Activated CD8-positive, alpha-beta memory T cell treated with anti-CD3 and anti-CD28 coated beads, Interleukin-2, amount 10 ng/mL, durations not matched to agents 7 days and 5 days (primary cell): ENCODE measurements around the gene ELAC2. TPM values are rescaled to one million over a fixed set of nuclear protein-coding genes. Genes with fewer than 3 reads are reported as not detected.

Experiments
- ATAC-seq: fragments of 150-1000 bp; cut with Tn5 transposase; one replicate; pipeline ENCODE4 v1.10.0; 2021; ENCODE audit warnings: moderate library complexity
- CTCF ChIA-PET: fragments of 350-600 bp; sonication (Branson Sonifier 250); formaldehyde crosslinking; loops from one replicate; lab custom pipeline; 2021; ENCODE audit warnings: antibody characterized with exemption; lab: Charles Lee
- DNase-seq: peaks from one replicate; pipeline ENCODE4 v3.0.0-alpha.2; 2020
- H3K27ac Mint-ChIP-seq: one replicate; pipeline ENCODE4 v1.8.0; 2021; ENCODE audit warnings: mild to moderate bottlenecking, mixed read lengths
- H3K27me3 Mint-ChIP-seq: one replicate; pipeline ENCODE4 v1.8.0; 2021; ENCODE audit warnings: mixed read lengths
- H3K36me3 Mint-ChIP-seq: one replicate; pipeline ENCODE4 v1.8.0; 2021; ENCODE audit warnings: mild to moderate bottlenecking, mixed read lengths
- H3K4me1 Mint-ChIP-seq: one replicate; pipeline ENCODE4 v1.8.0; 2021; ENCODE audit warnings: mixed read lengths
- H3K4me3 Mint-ChIP-seq: one replicate; pipeline ENCODE4 v1.8.0; 2021; ENCODE audit warnings: mild to moderate bottlenecking, moderate library complexity, mixed read lengths
- H3K9me3 Mint-ChIP-seq: one replicate; pipeline ENCODE4 v1.8.0; 2022; ENCODE audit warnings: low read depth, mixed read lengths
- total RNA-seq, 2 experiments: library from RNA; stranded (reverse); gene quantifications; one replicate each; pipeline ENCODE4 v1.2.3, GENCODE V29; 2021

ELAC2 gene
- total RNA-seq, 2 experiments from 2014 or later: 67.1 to 89.0 TPM

DNA sequence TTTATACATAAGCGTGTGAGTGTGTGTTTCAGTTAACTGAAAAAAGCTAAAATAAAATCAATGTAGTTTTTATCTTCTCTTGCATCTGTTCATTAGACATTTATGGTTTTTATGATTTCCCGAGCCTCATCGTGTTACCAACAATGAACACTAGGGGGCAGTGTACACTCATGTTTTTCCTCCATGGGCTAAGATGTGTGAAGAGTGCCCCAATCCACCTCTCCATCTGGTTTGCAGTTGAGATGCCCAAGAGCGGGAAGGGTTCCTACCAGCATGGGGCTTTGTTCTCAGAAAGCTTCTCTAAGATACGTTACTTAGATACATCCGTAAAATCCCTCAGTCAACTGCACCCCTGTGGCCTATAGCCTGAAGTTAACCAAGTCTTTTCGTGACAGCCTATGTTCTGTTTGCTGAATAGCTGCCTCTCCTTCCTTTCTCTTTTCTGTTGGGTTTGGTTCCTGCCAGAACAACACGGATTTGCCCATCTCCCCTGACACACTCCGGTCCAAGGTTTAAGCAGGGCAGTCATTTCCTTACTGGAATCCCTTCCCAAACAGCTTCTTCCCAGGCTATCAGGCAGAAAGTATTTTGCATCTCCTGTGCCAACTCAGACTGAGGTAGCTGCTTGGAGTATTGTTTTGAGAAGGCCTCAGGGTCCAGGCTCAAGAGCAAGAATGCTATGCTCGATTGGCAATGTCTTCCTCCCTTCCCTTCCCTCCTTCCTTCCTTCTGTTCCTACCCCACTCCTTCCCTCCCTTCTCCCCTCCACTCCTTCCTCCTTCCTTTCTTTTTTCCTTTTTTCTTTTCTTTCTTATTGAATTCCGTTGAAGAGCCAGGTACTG is 12.9 kb upstream of the ELAC2 start:
- CTCF ChIA-PET: interaction anchor here (0.7 to 5.4 kb wide), 16 partner anchors 11 to 1033 kb away, joined by 3 to 84 read pairs (median 4); partner anchors contain the start of genes ELAC2 and ZNF18
- Mint-ChIP-seq H3K36me3 (no peaks in the 10 kb centered on the region), H3K4me1 (no peaks in the 10 kb centered on the region), H3K27ac (peak overlapping the region; percentile 9), H3K9me3 (no peaks in the 10 kb centered on the region), H3K27me3 (peaks cover 8% of the 10 kb centered on the region), H3K4me3 (no peak overlapping the region)
- DNase-seq (peak; percentile 53), ATAC-seq (peak; percentile 30)

DNA sequence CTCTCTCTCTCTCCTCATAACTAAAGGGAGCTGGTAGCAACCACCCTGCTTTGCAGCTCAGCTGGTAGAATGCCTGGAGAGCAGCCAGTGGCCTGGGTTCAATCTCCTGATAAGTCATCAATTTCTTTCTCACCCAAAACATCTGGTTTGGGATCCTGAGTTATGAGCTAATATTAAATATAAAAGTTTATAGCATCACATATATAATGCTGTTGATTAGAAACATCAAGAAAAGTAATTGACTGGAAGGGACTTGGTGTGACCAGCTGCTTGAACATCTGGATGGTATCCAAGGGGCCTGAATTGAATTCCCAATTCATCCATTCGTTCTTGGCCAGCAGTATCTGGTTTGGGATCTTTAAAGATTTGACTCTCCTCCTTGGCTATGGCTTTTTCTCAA is 12.2 kb upstream of the ELAC2 start:
- no peaks in the 10 kb centered on the region for H3K4me1 Mint-ChIP-seq

DNA sequence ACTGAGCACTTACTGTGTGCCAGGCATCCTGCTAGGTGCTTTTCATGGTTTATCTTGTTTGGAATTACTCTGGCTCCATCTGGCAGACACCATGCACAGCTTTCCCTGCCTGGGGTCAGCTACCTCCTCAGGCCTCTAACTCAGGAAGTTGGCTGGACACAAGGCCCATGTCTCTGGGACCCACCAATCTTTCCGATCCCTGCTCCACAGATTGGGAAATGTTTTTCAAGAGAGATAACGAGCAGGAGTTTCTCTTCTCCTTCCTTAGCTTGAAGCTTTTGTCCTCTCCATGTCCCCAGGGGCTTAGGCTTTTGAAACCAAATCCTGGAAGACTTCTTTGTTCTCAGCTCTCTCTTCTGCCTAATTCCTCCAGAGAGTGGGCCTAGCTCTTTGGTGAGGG is 11.5 kb upstream of the ELAC2 start:
- Mint-ChIP-seq H3K4me1 (peaks cover 2% of the 10 kb centered on the region), H3K27ac (no peak overlapping the region), H3K27me3 (peaks cover 4% of the 10 kb centered on the region), H3K9me3 (no peaks in the 10 kb centered on the region), H3K4me3 (no peak overlapping the region), H3K36me3 (no peaks in the 10 kb centered on the region)
- ATAC-seq: no peak
- DNase-seq: no peak
- CTCF ChIA-PET: interaction anchor here (1.0 to 5.4 kb wide), 5 partner anchors 10 to 26 kb away, joined by 3 to 84 read pairs (median 3); partner anchors contain the start of gene ELAC2

More for the DNA sequence above, 12.2 kb upstream of the ELAC2 start:
- Mint-ChIP-seq H3K4me3 (no peak overlapping the region), H3K27ac (no peak overlapping the region), H3K9me3 (no peaks in the 10 kb centered on the region), H3K36me3 (no peaks in the 10 kb centered on the region), H3K27me3 (peaks cover 5% of the 10 kb centered on the region)
- ATAC-seq (no peak), DNase-seq (no peak)
- CTCF ChIA-PET: interaction anchor here (0.7 to 5.4 kb wide), 12 partner anchors 10 to 198 kb away, joined by 3 to 84 read pairs (median 4); partner anchors contain the start of gene ELAC2

DNA sequence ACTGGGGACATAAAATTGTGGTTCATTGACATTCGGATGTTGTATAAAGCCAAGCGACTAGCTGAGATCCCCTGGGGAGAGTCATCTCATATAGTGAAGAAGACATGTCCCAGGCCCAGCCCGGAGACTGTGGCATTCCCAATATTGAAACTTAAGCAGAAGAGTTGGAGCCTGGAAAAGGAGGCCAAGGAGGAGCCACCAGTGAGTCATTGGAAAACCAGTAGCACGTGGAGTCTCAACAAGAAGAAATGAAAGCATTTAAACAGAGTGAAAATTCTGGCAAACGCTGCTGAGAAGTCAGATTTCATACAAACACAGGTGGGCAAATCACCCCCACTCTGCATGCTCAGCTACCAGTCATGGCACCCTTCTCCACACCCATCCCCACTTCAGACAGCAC is 9.4 kb upstream of the ELAC2 start:
- Mint-ChIP-seq H3K27me3 (no peaks in the 10 kb centered on the region), H3K27ac (no peak overlapping the region), H3K4me3 (no peak overlapping the region), H3K9me3 (no peaks in the 10 kb centered on the region), H3K4me1 (peaks cover 2% of the 10 kb centered on the region), H3K36me3 (no peaks in the 10 kb centered on the region)
- CTCF ChIA-PET: interaction anchor here (1.7 kb wide), 1 partner anchor 9 kb away, joined by 7 read pairs; the partner anchor contains the start of gene ELAC2
- DNase-seq (no peak), ATAC-seq (no peak)

DNA sequence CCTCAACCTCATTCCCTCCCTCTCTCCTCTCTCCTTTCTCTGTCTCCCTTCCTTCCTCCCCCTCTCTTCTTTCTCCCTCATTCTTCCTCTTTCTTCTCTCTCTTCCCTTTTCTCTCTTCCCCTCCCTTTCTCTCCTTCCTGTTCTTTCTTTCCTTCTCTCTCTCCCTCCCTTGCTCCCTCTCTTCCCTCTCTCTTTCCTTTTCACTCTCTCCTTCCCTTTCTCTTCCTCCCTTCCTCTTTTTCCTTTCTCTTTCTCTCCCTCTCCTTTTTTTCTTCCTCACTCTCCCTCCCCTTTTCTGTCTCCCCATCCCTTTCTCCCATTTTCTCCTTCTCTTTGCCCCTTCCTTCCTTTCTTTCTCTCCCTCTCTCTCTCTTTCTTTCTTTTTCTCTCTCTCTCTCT is 7.9 kb upstream of the ELAC2 start:
- no peak for ATAC-seq
- CTCF ChIA-PET: interaction anchor here (1.1 kb wide), 1 partner anchor 16 kb away, joined by 4 read pairs; no protein-coding TSS in a partner anchor
- H3K27me3 Mint-ChIP-seq: no peaks in the 10 kb centered on the region
- H3K9me3 Mint-ChIP-seq: no peaks in the 10 kb centered on the region
- H3K4me1 Mint-ChIP-seq: peaks cover 2% of the 10 kb centered on the region
- H3K4me3 Mint-ChIP-seq: no peak overlapping the region
- H3K36me3 Mint-ChIP-seq: no peaks in the 10 kb centered on the region
- no peak for DNase-seq
- H3K27ac Mint-ChIP-seq: no peak overlapping the region

DNA sequence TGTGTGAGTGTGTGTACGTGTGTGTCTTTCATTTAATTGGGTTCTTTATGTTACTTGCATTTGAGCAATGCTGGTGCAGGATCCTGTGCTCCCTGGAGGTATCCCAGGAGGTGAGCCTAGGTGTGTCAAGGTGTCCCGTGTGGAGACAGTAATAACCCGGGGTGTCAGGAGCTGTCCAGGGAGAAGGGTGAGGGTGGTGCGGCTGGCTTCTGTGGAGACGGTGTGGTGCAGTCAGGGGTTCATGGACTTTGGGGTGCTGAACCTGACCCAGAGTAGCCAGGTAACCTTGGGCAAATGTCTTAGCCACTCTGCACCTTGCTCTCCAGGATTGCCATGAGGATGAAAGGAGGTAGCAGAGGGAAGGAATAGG is 7.4 kb upstream of the ELAC2 start:
- Mint-ChIP-seq H3K36me3 (no peaks in the 10 kb centered on the region), H3K9me3 (no peaks in the 10 kb centered on the region), H3K27ac (no peak overlapping the region), H3K27me3 (no peaks in the 10 kb centered on the region), H3K4me3 (no peak overlapping the region), H3K4me1 (peaks cover 2% of the 10 kb centered on the region)
- CTCF ChIA-PET: interaction anchor here (0.8 to 1.1 kb wide), 3 partner anchors 8 to 23 kb away, joined by 3 to 4 read pairs (median 4); no protein-coding TSS in a partner anchor
- DNase-seq: no peak
- ATAC-seq: no peak

DNA sequence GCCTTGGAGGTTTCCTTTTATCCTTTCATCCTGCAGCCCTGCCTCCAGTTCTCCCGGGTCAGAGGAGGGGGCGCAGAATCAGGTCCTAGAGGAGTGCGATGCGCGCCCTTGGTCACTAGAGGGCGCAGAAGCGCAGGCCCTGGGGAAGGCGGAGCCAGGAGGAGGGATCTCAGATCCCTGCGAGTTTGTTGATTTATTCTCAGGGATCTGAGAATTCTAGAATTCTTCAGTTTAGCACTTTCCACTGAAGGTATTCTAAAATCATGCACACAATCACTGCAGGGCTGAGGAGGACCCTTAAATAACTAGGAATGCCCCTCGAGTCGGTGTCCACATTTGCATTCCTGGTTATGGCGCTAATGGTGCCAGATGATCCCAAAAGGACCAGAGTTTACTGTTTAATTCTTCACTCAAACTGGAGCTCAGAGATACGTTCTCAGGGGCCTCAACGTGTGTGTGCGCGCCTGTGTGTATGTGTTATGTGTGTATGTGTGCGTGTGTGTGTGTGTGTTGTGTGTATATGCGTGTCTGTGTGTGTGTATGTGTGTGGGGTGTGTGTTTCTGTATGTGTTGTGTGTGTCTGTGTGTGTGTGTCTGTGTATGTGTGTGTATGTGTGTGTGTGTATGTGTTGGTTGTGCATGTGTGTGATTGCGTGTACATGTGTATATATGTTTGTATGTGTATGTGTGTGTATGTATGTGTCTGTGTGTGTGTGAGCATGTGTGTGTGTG is 6.9 kb upstream of the ELAC2 start:
- Mint-ChIP-seq H3K36me3 (no peaks in the 10 kb centered on the region), H3K9me3 (no peaks in the 10 kb centered on the region), H3K4me3 (no peak overlapping the region), H3K27ac (no peak overlapping the region), H3K4me1 (peaks cover 2% of the 10 kb centered on the region), H3K27me3 (no peaks in the 10 kb centered on the region)
- CTCF ChIA-PET: interaction anchor here (0.8 to 1.1 kb wide), 3 partner anchors 8 to 22 kb away, joined by 3 to 4 read pairs (median 4); no protein-coding TSS in a partner anchor
- DNase-seq (peak; percentile 70), ATAC-seq (peak; percentile 92)

DNA sequence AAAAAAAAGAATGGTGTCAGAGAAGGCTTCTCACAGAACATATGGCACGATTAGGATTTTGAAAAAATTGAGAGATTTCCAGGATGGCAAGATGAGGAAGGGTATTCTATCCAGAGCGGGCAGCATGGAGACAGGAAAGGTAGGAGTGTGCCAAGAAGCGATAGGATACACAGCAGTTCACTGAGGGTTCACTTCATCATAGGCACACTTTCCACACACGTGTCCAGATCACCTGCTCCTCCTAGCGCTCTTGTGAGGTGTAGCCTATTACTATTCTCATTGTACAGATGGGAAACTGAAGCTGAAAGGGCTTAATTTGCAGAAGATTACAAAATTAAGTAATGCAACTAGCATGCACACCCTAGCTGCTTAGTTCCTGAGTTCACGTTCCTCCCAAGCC is 6.2 kb upstream of the ELAC2 start:
- Mint-ChIP-seq H3K27ac (no peak overlapping the region), H3K4me3 (no peak overlapping the region), H3K4me1 (peaks cover 4% of the 10 kb centered on the region), H3K36me3 (no peaks in the 10 kb centered on the region), H3K9me3 (no peaks in the 10 kb centered on the region), H3K27me3 (no peaks in the 10 kb centered on the region)
- DNase-seq: no peak
- ATAC-seq: no peak
- CTCF ChIA-PET: interaction anchor here (1.0 to 1.5 kb wide), 3 partner anchors 8 to 19 kb away, joined by 4 to 6 read pairs (median 4); no protein-coding TSS in a partner anchor

DNA sequence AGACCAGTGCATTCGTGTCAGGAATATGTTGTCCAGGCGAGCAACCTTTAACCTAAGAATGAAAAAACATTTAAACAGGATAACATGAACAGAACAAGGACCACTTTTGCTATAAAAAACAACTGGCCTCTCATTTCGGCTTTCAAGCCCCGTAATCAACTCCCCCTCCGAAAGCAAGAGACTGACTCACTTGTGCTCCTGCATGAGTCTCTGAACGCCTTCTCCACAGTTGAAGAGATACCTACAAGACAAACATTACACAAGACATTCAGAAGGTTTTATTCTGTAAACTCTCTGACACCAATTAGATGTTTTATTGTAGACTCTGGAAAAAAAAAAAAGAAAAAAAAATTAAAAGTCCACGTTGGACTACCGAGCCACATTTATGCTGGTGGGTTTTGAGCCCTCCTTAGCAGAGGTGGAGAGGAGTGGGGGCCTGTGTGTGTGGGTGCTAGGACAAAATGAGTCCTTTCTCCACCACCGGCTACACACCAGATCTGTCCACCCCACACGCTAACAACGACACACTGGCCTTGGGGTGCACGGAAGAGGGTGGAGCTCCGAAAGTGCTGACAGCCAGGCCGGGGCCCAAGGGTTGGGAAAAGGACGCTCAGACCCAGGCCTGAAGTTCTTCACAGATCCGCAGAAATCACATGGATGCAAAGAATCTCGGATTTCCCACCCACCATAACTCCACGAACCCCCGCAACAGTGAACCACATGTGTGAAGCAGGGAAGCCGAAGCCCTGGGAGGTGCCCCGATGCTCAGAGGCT is 759 bp downstream of the ELAC2 start:
- Mint-ChIP-seq H3K4me1 (peaks cover 30% of the 10 kb centered on the region), H3K27me3 (no peaks in the 10 kb centered on the region), H3K9me3 (no peaks in the 10 kb centered on the region), H3K27ac (peak overlapping the region; percentile 95), H3K36me3 (peaks cover 39% of the 10 kb centered on the region), H3K4me3 (peak overlapping the region; percentile 94)
- CTCF ChIA-PET: interaction anchor here (1.6 to 5.9 kb wide), 4 partner anchors 8 to 14 kb away, joined by 7 to 84 read pairs (median 22); no protein-coding TSS in a partner anchor
- peak; percentile 9 for ATAC-seq
- no peak for DNase-seq

DNA sequence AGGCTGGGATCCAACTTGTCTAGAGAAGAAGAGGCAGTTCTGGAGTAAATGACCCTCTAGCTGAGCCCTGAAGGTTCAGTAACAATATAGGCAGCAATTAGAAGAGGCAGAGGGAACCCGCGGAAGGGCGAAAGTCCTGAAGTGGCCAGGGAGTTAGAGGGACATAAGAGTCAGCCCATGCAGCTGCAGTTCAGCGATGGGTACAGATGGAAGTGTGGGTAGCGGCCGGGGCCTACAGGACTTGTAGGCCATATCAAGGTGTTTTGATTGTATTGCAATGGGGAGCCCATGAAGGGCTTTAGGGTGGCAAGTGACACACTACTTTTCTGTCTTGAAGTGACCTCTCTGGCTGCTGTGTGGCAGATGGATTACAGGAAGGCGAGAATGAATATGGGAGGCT is 3.0 kb downstream of the ELAC2 start:
- ATAC-seq (no peak), DNase-seq (no peak)
- Mint-ChIP-seq H3K36me3 (peaks cover 57% of the 10 kb centered on the region), H3K4me3 (no peak overlapping the region), H3K27ac (no peak overlapping the region), H3K9me3 (no peaks in the 10 kb centered on the region), H3K4me1 (peaks cover 30% of the 10 kb centered on the region), H3K27me3 (no peaks in the 10 kb centered on the region)
- CTCF ChIA-PET: interaction anchor here (2.4 to 2.6 kb wide), 2 partner anchors 10 to 16 kb away, joined by 10 to 12 read pairs; no protein-coding TSS in a partner anchor

DNA sequence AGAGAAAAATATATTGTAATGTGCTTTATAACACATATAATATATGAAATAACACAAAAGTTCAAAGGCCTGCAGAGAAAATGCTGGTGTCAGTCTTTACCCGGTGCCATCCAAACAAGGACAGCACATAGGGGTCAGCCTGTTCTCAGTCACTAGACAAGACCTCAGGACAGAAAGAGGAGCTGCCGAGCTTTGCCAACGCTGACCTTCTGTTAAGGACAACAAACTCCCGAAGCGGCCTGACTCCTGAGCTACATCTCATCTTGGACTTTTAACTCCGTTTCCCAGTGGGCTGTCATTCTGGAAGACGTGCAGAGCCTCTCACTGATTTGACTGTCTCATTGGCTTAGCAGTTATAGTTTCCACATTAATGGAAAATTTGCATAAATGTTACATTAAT is 6.9 kb downstream of the ELAC2 start:
- DNase-seq: no peak
- H3K27ac Mint-ChIP-seq: no peak overlapping the region
- H3K27me3 Mint-ChIP-seq: no peaks in the 10 kb centered on the region
- H3K4me1 Mint-ChIP-seq: peaks cover 14% of the 10 kb centered on the region
- H3K36me3 Mint-ChIP-seq: peaks cover 69% of the 10 kb centered on the region
- CTCF ChIA-PET: interaction anchor here (1.5 kb wide), 1 partner anchor 19 kb away, joined by 4 read pairs; no protein-coding TSS in a partner anchor
- H3K4me3 Mint-ChIP-seq: no peak overlapping the region
- ATAC-seq: no peak
- no peaks in the 10 kb centered on the region for H3K9me3 Mint-ChIP-seq

DNA sequence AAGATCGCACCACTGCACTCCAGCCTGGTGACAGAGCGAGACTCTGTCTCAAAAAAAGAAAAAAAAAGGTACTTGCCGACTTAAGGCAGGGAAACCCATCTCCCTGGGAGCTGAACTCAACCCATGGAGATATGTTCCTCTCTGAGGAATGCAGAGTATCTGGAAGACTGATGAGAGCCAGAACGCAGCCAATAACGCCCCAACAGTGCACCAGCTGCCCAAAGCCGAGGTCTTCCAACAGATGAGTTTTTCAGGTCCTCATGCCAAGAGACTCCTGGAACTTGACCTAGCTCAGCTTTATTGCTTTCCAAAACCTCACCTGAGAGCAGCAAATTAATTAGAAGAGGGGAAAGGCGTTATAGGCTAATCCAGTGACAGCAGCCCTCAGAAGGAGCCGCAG is 9.4 kb downstream of the ELAC2 start:
- Mint-ChIP-seq H3K4me3 (no peak overlapping the region), H3K9me3 (no peaks in the 10 kb centered on the region), H3K4me1 (no peaks in the 10 kb centered on the region), H3K27ac (no peak overlapping the region), H3K27me3 (no peaks in the 10 kb centered on the region), H3K36me3 (peaks cover 54% of the 10 kb centered on the region)
- CTCF ChIA-PET: interaction anchor here (1.2 to 1.6 kb wide), 4 partner anchors 10 to 24 kb away, joined by 3 to 10 read pairs (median 4); partner anchors contain the start of gene ELAC2
- DNase-seq (no peak), ATAC-seq (no peak)
